Adrenal gland (tissue), 5 donors: ENCODE data around the gene RO60.

ENCODE experiments used
- POLR2A ChIP-seq, 2 donors: fragments of 450-650 bp; IDR thresholded peaks; one replicate each; pipeline ENCODE4 v1.6.1; 2017; ENCODE audit warnings: antibody characterized with exemption in 2 of 2, mild to moderate bottlenecking in 2 of 2, moderate library complexity in 1 of 2
- TF ChIP-seq, protein P1 (sequence below), 6 experiments: fragments of 450-650 bp in 4 of 6; fragments of 200-600 bp in 2 of 6; sonication (generic) in 1 of 6; IDR thresholded peaks; 1 replicate in 5 of 6; 2 replicates in 1 of 6; pipeline versions ENCODE4 v1.5.1 to v1.8.0; 2016 to 2021; ENCODE audit warnings: antibody characterized with exemption in 6 of 6, mild to moderate bottlenecking in 2 of 6, moderate library complexity in 1 of 6
- donor health status: DM: no; HTN: no; CAD: no.

DNA sequence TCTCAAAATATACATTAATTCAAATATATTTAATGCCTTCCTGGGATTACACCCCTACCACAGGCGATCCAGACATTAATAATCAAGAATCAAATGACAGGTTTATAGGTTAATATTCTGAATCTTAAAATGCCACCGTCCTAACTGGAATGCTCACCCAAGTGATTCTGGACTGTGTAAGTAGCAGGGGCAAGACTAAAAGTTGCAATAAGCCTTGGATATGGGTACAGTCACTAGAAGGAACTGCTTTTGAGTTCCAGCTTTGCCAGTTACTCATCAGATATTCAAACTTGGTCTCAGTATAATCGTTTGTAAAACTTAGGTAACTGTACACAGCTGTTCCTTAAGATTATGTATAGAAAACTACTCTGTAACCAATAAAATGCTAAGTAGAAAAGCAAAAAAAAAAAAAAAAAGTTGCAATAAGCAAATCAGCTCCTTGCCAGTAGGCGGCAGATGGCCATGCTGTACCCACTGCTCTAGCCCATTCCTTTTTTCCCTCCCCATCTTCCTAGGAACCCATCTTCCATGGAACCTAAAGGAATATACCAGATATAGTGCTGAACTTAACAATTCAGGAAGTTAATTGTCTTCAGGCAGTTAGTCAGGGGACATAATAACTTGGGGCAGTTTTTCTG lies 10.5 kb downstream of the RO60 start:
- TF ChIP-seq, protein P1, sequence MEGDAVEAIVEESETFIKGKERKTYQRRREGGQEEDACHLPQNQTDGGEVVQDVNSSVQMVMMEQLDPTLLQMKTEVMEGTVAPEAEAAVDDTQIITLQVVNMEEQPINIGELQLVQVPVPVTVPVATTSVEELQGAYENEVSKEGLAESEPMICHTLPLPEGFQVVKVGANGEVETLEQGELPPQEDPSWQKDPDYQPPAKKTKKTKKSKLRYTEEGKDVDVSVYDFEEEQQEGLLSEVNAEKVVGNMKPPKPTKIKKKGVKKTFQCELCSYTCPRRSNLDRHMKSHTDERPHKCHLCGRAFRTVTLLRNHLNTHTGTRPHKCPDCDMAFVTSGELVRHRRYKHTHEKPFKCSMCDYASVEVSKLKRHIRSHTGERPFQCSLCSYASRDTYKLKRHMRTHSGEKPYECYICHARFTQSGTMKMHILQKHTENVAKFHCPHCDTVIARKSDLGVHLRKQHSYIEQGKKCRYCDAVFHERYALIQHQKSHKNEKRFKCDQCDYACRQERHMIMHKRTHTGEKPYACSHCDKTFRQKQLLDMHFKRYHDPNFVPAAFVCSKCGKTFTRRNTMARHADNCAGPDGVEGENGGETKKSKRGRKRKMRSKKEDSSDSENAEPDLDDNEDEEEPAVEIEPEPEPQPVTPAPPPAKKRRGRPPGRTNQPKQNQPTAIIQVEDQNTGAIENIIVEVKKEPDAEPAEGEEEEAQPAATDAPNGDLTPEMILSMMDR (IDR thresholded peaks at IDR 0.05): no peak
- no peak for TF ChIP-seq POLR2A (IDR thresholded peaks at IDR 0.05)
